GM23338 (cell line): Measurements from ENCODE around the gene ARMC8. TPM values are rescaled to one million over a fixed set of nuclear protein-coding genes. Genes with fewer than 3 reads are reported as not detected.

ENCODE experiments used
- ATAC-seq: fragments of 200-7000 bp; cut with Tn5 transposase; 3 replicates; pipeline ENCODE4 v1.9.1; 2020
- DNase-seq: peaks from one replicate; pipeline ENCODE4 v3.0.0-alpha.2; 2015; ENCODE audit warnings: low spot score
- H2AFZ ChIP-seq: fragments of 200-600 bp; sonication (generic); 2 replicates; pipeline ENCODE4 v1.8.0; 2016; ENCODE audit warnings: antibody characterized with exemption, mild to moderate bottlenecking, moderate library complexity
- H3F3A ChIP-seq: fragments of 200-600 bp; sonication (generic); replicated peaks from 2 replicates; pipeline ENCODE4 v1.8.0; 2017; ENCODE audit warnings: antibody characterized with exemption, mixed run types, low read depth
- H3K27ac ChIP-seq: fragments of 200-600 bp; sonication (generic); 2 replicates; pipeline ENCODE4 v1.6.1; 2016; ENCODE audit warnings: low read depth
- H3K27me3 ChIP-seq: fragments of 200-600 bp; sonication (generic); 2 replicates; pipeline ENCODE4 v1.8.0; 2016; ENCODE audit warnings: mild to moderate bottlenecking, mixed run types, moderate library complexity; ENCODE audit not compliant: insufficient read depth
- H3K36me3 ChIP-seq: fragments of 200-600 bp; sonication (generic); 2 replicates; pipeline ENCODE4 v1.8.0; 2016; ENCODE audit warnings: mild to moderate bottlenecking; ENCODE audit not compliant: insufficient read depth
- H3K4me1 ChIP-seq: fragments of 200-600 bp; sonication (generic); 2 replicates; pipeline ENCODE4 v1.8.0; 2016; ENCODE audit warnings: mild to moderate bottlenecking, moderate library complexity; ENCODE audit not compliant: insufficient read depth
- H3K4me2 ChIP-seq: fragments of 200-600 bp; sonication (generic); 2 replicates; pipeline ENCODE4 v1.7.1; 2017; ENCODE audit warnings: mixed run types
- H3K4me3 ChIP-seq: fragments of 200-600 bp; sonication (generic); 2 replicates; pipeline ENCODE4 v1.6.1; 2016; ENCODE audit warnings: mixed run types
- H3K79me2 ChIP-seq: fragments of 200-600 bp; sonication (generic); replicated peaks from 2 replicates; pipeline ENCODE4 v1.8.0; 2017; ENCODE audit warnings: mild to moderate bottlenecking; ENCODE audit not compliant: insufficient read depth
- H3K9me2 ChIP-seq: fragments of 200-600 bp; sonication (generic); 2 replicates; pipeline ENCODE4 v1.8.0; 2017; ENCODE audit not compliant: insufficient read depth
- H4K20me1 ChIP-seq: fragments of 200-600 bp; sonication (generic); replicated peaks from 2 replicates; pipeline ENCODE4 v1.8.0; 2017; ENCODE audit warnings: mild to moderate bottlenecking; ENCODE audit not compliant: insufficient read depth
- H3K27ac Mint-ChIP-seq: 2 replicates; pipeline ENCODE4 v1.8.0; 2020; ENCODE audit warnings: inconsistent platforms, mild to moderate bottlenecking, moderate library complexity, mixed read lengths
- H3K27me3 Mint-ChIP-seq: 3 replicates; pipeline ENCODE4 v1.8.0; 2022; ENCODE audit warnings: low read depth, mild to moderate bottlenecking, moderate library complexity, mixed read lengths, inconsistent platforms; ENCODE audit not compliant: insufficient read depth, poor library complexity
- H3K36me3 Mint-ChIP-seq: 3 replicates; pipeline ENCODE4 v1.8.0; 2021; ENCODE audit warnings: low read depth, mild to moderate bottlenecking, inconsistent platforms, moderate library complexity, mixed read lengths
- H3K4me1 Mint-ChIP-seq: 3 replicates; pipeline ENCODE4 v1.8.0; 2020; ENCODE audit warnings: mild to moderate bottlenecking, inconsistent platforms, mixed read lengths
- H3K4me3 Mint-ChIP-seq: 3 replicates; pipeline ENCODE4 v1.8.0; 2021; ENCODE audit warnings: moderate library complexity, mild to moderate bottlenecking, inconsistent platforms, mixed read lengths
- H3K9me3 Mint-ChIP-seq: 3 replicates; pipeline ENCODE4 v1.8.0; 2020; ENCODE audit warnings: moderate library complexity, mild to moderate bottlenecking, inconsistent platforms, mixed read lengths
- CREB1 ChIP-seq: fragments of 250-450 bp; sonication (Bioruptor Pico); IDR thresholded peaks from 2 replicates; pipeline ENCODE4 v1.5.0; 2020; ENCODE audit warnings: low read depth, mild to moderate bottlenecking, moderate library complexity
- EZH2 ChIP-seq: fragments of 200-600 bp; sonication (generic); IDR thresholded peaks from one replicate; pipeline ENCODE4 v1.8.0; 2017; ENCODE audit warnings: antibody characterized with exemption, mild to moderate bottlenecking, low read depth; ENCODE audit not compliant: unreplicated experiment
- EZH2phosphoT487 ChIP-seq: fragments of 200-600 bp; sonication (generic); IDR thresholded peaks from one replicate; pipeline ENCODE4 v1.8.1; 2018; ENCODE audit warnings: antibody characterized with exemption; ENCODE audit not compliant: unreplicated experiment
- JUNB ChIP-seq: IDR thresholded peaks from one replicate; pipeline ENCODE4 v1.6.1; 2016; ENCODE audit warnings: antibody characterized with exemption; ENCODE audit not compliant: unreplicated experiment
- NANOG ChIP-seq: IDR thresholded peaks from 2 replicates; pipeline ENCODE4 v1.6.1; 2016; ENCODE audit warnings: antibody characterized with exemption, borderline replicate concordance
- POLR2AphosphoS5 ChIP-seq: IDR thresholded peaks from 2 replicates; pipeline ENCODE4 v1.6.1; 2016; ENCODE audit warnings: antibody characterized with exemption, low read depth
- ZNF114 ChIP-seq: fragments of 250-450 bp; sonication (Bioruptor Pico); IDR thresholded peaks from 2 replicates; pipeline ENCODE4 v1.5.0; 2020; ENCODE audit warnings: mild to moderate bottlenecking, moderate library complexity
- ZNF331 ChIP-seq: fragments of 250-450 bp; sonication (Bioruptor Pico); IDR thresholded peaks from 2 replicates; pipeline ENCODE4 v1.5.0; 2020; ENCODE audit warnings: low read depth, mild to moderate bottlenecking, moderate library complexity
- ZNF462 ChIP-seq: fragments of 250-450 bp; sonication (Bioruptor Pico); IDR thresholded peaks from 2 replicates; pipeline ENCODE4 v1.5.0; 2020; ENCODE audit warnings: mild to moderate bottlenecking, moderate library complexity
- polyA plus RNA-seq: library from polyadenylated mRNA; unstranded; fragments of >200 nt; fragmentation: Nextera tagmentation; extraction: Ambion mirVana; gene quantifications from 2 replicates; pipeline ENCODE4 v1.2.1, GENCODE V29; 2016
- total RNA-seq: library from RNA; depleted of rRNA; stranded (reverse); fragments of >200 nt; shearing (Covaris generic); gene quantifications from 2 replicates; pipeline ENCODE4 v1.2.3, GENCODE V29; 2014

The ARMC8 gene
- total and polyA plus RNA-seq, 2 experiments from 2014 or later, result 36.8 to 61.4 TPM

GRCh38 chr3:138310494-138310893 lies 123.4 kb downstream of the ARMC8 start (continued):
- TF ChIP-seq ZNF462 (CRISPR knock-in tag), result no peak

DNA sequence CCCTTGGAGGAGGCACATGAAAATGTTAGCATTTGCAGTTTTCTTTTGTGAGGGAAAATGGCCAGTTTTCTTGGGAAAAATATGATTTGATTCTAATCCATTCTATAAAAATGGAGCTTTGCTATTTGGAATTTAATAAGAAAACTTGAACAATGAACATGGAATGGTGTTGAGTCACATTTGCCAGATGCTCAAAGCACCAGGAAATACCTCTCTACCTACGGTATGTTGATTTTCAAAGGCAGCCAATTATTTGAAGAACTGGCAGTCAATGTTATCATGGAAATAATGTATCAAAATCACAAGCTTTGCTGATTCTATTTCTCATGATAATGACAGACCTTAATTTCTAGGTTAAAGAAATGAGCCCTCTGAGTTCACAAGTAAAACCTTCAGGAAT lies 127.7 kb downstream of the ARMC8 start:
- Mint-ChIP-seq H3K27ac (no peak overlapping the region), H3K9me3 (peaks cover 8% of the 10 kb centered on the region; the same call in 2 of the 3 replicates), H3K27me3 (peaks cover 4% of the 10 kb centered on the region), H3K4me1 (no peaks in the 10 kb centered on the region), H3K36me3 (peaks cover 4% of the 10 kb centered on the region; the same call in 2 of the 3 replicates), H3K4me3 (no peak overlapping the region)
- no peaks in the 10 kb centered on the region for H3K9me2 ChIP-seq
- no peaks in the 10 kb centered on the region for H3K4me1 ChIP-seq
- no peaks in the 10 kb centered on the region for H3F3A ChIP-seq
- DNase-seq (no peak), ATAC-seq (no peak)
- no peaks in the 10 kb centered on the region for H3K27me3 ChIP-seq
- H3K36me3 ChIP-seq, result no peaks in the 10 kb centered on the region
- no peak overlapping the region for H3K4me2 ChIP-seq
- no peak overlapping the region; the same call in 1 of the 2 replicates for H2AFZ ChIP-seq
- H3K27ac ChIP-seq, result no peak overlapping the region
- H3K4me3 ChIP-seq, result no peak overlapping the region
- H4K20me1 ChIP-seq, result no peaks in the 10 kb centered on the region
- no peaks in the 10 kb centered on the region for H3K79me2 ChIP-seq
- TF ChIP-seq EZH2 (no peak), JUNB (no peak), ZNF331 (no peak), EZH2phosphoT487 (no peak), CREB1 (no peak), NANOG (no peak), ZNF462 (CRISPR knock-in tag) (no peak), ZNF114 (CRISPR knock-in tag) (no peak), POLR2AphosphoS5 (no peak)
